Subcutaneous adipose tissue (tissue), 4 donors: ENCODE data around the gene PLEKHG5. TPM values are rescaled to one million over a fixed set of nuclear protein-coding genes. Genes with fewer than 3 reads are reported as not detected.

Source experiments
- CTCF ChIP-seq: fragments of 450-650 bp; IDR thresholded peaks from one replicate; pipeline ENCODE4 v1.5.1; 2016; ENCODE audit warnings: low read depth, mild to moderate bottlenecking, control low read depth, antibody characterized with exemption, moderate library complexity
- total RNA-seq, 4 donors: library from RNA; depleted of rRNA; stranded (reverse); fragments of >200 nt; gene quantifications; one replicate each; pipeline ENCODE4 v1.1.0, GENCODE V29; 2016

The PLEKHG5 gene
- total RNA-seq, 4 donors from 2014 or later, result 2.4 to 15.4 (median 3.6) TPM

- no peak for TF ChIP-seq CTCF
Measured at GRCh38 chr1:6447016-6447817, 44.2 kb downstream of the PLEKHG5 start.

GRCh38 chr1:6446665-6447015 is 44.8 kb downstream of the PLEKHG5 start:
- TF ChIP-seq CTCF, result no peak

- TF ChIP-seq CTCF, result no peak
Measured at GRCh38 chr1:6445062-6445763, 46.3 kb downstream of the PLEKHG5 start.

GRCh38 chr1:6444377-6444776 is 47.1 kb downstream of the PLEKHG5 start:
- TF ChIP-seq CTCF, result no peak

GRCh38 chr1:6443339-6444115 is 47.9 kb downstream of the PLEKHG5 start:
- no peak for TF ChIP-seq CTCF

GRCh38 chr1:6441586-6441985 is 49.9 kb downstream of the PLEKHG5 start:
- no peak for TF ChIP-seq CTCF
